ENCODE results near the gene GGT1.

- TF ChIP-seq CTCF (IDR thresholded peaks at IDR 0.05; ENCODE audit: control extremely low read depth in 1 of 3, insufficient read depth in 1 of 3, low read depth in 1 of 3, low read length in 3 of 3) (no peak), POLR2A (IDR thresholded peaks at IDR 0.05; ENCODE audit: control extremely low read depth in 1 of 2, low read depth in 2 of 2, low read length in 2 of 2) (no peak), CEBPB (IDR thresholded peaks at IDR 0.05; ENCODE audit: low read depth, low read length) (no peak), TAF1 (IDR thresholded peaks at IDR 0.05; ENCODE audit: low read depth, low read length) (no peak), SP4 (IDR thresholded peaks at IDR 0.05; ENCODE audit: low read length) (no peak), JUND (IDR thresholded peaks at IDR 0.05; ENCODE audit: low read length) (no peak), HDAC2 (IDR thresholded peaks at IDR 0.05; ENCODE audit: borderline replicate concordance in 1 of 2, low read depth in 2 of 2, low read length in 2 of 2) (no peak), USF2 (IDR thresholded peaks at IDR 0.05; ENCODE audit: low read length) (no peak), CBX8 (IDR thresholded peaks at IDR 0.05; ENCODE audit: borderline replicate concordance, low read depth, low read length) (no peak)
Observed at GRCh38 chr22:24587251-24587650, 15.7 kb upstream of the GGT1 start.

Measured in H1 (cell line).